ENCODE measurements around the gene MUC22.
"Not testable (repeated sequence)": the region's sequence is repeated elsewhere in the genome, so short reads cannot be mapped to it uniquely, and the experiment has no call there.

Gene MUC22

DNA sequence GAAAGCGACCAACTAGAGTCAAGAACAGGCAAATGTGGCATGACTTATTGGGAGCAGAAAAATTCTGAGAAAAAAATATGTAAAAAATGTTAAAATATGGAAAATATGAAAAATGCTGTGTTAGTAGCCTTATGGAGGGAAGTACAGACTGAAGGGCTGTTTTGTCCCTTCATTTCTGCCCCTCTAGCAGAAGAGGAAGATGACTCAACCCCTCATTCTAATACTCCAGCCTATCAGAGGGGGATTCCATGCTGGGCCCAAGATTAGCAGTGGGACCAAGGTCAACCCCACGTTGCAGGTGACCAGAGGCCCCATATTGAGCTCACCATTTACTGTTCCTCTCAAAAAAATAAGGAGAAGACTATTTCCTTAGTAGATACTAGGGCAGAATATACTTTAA lies 18.4 kb upstream of the MUC22 start:
- H3K4me3 ChIP-seq (replicated peaks in 1 of 2; ENCODE audit: low read depth in 2 of 2, low read length in 2 of 2) = no peak overlapping the region
- no peak for DNase-seq (ENCODE audit: low read depth in 2 of 2)
- TF ChIP-seq, protein P1, sequence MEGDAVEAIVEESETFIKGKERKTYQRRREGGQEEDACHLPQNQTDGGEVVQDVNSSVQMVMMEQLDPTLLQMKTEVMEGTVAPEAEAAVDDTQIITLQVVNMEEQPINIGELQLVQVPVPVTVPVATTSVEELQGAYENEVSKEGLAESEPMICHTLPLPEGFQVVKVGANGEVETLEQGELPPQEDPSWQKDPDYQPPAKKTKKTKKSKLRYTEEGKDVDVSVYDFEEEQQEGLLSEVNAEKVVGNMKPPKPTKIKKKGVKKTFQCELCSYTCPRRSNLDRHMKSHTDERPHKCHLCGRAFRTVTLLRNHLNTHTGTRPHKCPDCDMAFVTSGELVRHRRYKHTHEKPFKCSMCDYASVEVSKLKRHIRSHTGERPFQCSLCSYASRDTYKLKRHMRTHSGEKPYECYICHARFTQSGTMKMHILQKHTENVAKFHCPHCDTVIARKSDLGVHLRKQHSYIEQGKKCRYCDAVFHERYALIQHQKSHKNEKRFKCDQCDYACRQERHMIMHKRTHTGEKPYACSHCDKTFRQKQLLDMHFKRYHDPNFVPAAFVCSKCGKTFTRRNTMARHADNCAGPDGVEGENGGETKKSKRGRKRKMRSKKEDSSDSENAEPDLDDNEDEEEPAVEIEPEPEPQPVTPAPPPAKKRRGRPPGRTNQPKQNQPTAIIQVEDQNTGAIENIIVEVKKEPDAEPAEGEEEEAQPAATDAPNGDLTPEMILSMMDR (IDR thresholded peaks at IDR 0.05; ENCODE audit: low read depth, low read length) = no peak

DNA sequence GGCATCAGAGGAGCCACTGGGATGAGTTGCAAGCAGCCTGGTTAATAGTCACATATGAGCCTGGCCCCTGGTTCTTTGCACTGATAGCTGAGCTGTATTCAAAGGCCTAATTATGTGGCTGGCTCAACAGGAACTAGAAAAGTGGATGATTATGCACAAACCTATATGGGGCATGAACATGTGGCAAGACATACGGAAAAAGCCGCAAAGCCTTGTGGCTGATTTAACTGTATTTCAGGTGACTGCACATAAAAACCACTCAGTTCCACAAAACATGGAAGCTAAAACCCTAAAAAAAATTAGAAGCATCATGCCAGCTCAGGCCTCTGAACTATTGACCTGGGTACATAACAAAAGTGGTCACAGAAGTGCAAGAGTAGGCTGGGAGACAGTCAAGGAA lies 13.0 kb upstream of the MUC22 start:
- TF ChIP-seq, protein P1 (IDR thresholded peaks at IDR 0.05; ENCODE audit: low read depth, low read length) = no peak
- DNase-seq (ENCODE audit: low read depth in 2 of 2) = no peak
- no peak overlapping the region for H3K4me3 ChIP-seq (replicated peaks in 1 of 2; ENCODE audit: low read depth in 2 of 2, low read length in 2 of 2)

DNA sequence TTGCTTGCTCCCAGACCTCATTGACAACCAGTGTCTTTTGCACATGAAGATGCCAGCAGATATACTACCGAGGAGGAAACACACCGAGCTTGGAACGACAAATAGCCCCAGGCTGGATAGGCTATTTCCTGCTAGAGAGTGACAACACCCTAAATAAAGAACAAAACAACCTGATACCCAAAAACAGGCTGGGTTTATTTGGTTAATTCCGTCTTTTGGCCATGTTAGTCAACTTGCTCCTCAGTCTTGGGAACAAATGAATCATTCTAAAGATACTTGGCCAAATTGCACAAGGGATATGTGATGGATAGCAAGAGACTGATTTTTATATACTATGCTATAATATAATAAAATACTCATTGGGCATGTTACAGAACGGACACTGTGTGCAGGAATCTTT lies 11.5 kb upstream of the MUC22 start:
- TF ChIP-seq, protein P1 (IDR thresholded peaks at IDR 0.05; ENCODE audit: low read depth, low read length) = no peak

DNA sequence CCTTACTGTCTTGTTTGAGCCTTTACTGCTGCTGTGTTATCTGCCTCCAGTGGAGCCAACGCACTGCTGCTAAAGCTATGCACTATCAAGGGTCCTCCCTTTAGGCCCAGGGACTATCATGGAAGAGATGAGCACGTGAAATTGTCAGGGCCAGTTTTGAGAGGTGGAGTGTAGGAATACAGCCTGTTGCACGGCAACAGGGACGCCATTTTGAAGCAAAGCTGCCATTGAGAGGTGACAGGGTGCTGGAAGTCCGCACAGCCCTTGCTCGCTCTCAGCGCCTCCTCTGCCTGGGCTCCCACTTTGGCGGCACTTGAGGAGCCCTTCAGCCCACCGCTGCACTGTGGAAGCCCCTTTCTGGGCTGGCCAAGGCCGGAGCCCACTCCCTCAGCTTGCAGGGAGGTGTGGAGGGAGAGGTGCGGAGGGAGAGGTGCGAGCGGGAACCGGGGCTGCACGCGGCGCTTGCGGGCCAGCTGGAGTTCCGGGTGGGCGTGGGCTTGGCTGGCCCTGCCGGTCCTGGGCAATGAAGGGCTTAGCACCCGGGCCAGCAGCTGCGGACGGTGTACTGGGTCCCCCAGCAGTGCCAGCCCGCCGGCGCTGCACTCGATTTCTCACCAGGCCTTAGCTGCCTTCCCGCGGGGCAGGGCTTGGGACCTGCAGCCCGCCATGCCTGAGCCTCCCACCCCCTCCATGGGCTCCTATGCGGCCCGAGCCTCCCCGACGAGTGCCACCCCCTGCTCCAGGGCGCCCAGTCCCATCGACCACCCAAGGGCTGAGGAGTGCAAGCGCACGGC lies 10.0 kb upstream of the MUC22 start:
- not testable (repeated sequence) for H3K4me3 ChIP-seq (replicated peaks in 1 of 2; ENCODE audit: low read depth in 2 of 2, low read length in 2 of 2); DNase-seq (ENCODE audit: low read depth in 2 of 2)

More for the DNA sequence above, 11.5 kb upstream of the MUC22 start:
- no peak overlapping the region for H3K4me3 ChIP-seq (replicated peaks in 1 of 2; ENCODE audit: low read depth in 2 of 2, low read length in 2 of 2)
- peak in 1 of 2 donors; percentile 55 for DNase-seq (ENCODE audit: low read depth in 2 of 2)

DNA sequence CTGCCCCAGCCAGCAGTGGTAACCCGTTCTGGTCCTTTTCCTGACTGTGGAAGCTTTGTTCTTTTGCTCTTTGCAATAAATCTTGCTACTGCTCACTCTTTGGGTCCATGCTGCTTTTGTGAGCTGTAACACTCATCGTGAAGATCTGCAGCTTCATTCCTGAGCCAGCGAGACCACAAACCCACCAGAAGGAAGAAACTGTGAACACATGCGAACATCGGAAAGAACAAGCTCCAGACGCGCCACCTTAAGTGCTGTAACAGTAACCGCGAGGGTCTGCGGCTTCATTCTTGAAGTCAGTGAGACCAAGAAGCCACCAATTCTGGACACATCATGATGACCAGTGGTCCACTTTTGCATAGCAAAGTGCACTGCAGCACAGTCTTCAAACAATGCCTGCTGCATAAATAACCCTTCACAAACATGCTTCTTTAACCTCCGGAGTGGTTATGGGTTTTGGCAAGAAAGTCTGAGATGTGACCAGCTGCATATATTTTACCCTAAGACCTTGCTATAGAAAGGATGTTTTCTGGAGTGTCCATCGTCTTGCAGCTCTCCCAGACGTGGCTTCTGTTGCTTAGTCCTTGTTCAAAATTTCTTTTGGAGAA lies 8.9 kb upstream of the MUC22 start:
- no peak for DNase-seq (ENCODE audit: low read depth in 2 of 2)
- no peak overlapping the region for H3K4me3 ChIP-seq (replicated peaks in 1 of 2; ENCODE audit: low read depth in 2 of 2, low read length in 2 of 2)
- TF ChIP-seq, protein P1 (IDR thresholded peaks at IDR 0.05; ENCODE audit: low read depth, low read length) = no peak

DNA sequence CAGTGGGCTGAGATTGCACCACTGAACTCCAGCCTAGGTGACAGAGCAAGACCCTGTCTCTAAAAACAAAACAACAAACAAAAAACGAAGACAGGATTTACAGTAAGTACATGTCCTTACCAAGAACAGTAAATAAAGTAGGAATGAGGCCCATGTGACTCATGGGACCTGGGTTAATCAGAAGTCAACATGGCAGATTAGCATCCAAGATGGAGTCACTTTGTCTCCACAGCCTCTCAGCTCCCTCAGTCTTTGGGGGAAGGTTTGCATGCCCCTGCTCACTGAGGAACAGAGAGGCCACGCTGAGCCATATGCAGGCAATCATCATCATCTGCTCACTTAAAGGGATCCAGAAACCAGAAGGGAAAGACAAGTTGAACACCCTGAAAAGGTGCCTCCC lies 7.8 kb upstream of the MUC22 start:
- no peak overlapping the region for H3K4me3 ChIP-seq (replicated peaks in 1 of 2; ENCODE audit: low read depth in 2 of 2, low read length in 2 of 2)
- no peak for DNase-seq (ENCODE audit: low read depth in 2 of 2)
- TF ChIP-seq, protein P1 (IDR thresholded peaks at IDR 0.05; ENCODE audit: low read depth, low read length) = no peak

DNA sequence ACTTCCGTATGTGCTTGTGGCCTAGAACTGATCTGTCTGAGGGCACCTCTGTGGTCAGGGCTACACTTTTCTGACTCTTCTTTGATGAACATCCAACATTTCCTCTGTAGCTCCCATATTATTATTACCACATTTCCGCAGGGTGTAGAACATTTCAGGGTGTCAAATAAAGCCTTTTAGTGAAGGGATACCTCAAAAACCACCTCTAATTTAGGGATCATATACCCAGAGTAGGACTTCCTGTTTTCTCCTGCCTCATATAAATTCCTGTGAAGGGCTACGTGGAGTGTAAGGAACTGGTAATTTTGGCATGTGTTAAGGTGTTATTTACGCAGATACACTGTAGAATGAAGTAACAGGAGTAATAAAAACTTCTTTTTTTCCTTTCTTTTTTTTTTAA lies 5.5 kb upstream of the MUC22 start:
- H3K4me3 ChIP-seq (replicated peaks in 1 of 2; ENCODE audit: low read depth in 2 of 2, low read length in 2 of 2) = no peak overlapping the region
- TF ChIP-seq, protein P1 (IDR thresholded peaks at IDR 0.05; ENCODE audit: low read depth, low read length) = no peak
- DNase-seq (ENCODE audit: low read depth in 2 of 2) = no peak
